H9 (cell line): Measurements from ENCODE around the gene ITPRIPL2. TPM values are rescaled to one million over a fixed set of nuclear protein-coding genes. Genes with fewer than 3 reads are reported as not detected.

ENCODE experiments used
- DNase-seq: peaks from one replicate; pipeline ENCODE4 v3.0.0-alpha.2; 2017
- H2AFZ ChIP-seq: one replicate; pipeline ENCODE4 v1.6.1; 2013; ENCODE audit warnings: mild to moderate bottlenecking, low read length, control low read depth, moderate library complexity
- H2AK5ac ChIP-seq: 2 replicates; pipeline ENCODE4 v1.6.1; 2013; ENCODE audit warnings: low read length, control low read depth, mixed read lengths; ENCODE audit not compliant: insufficient read length
- H2BK120ac ChIP-seq: one replicate; pipeline ENCODE4 v1.6.1; 2013; ENCODE audit warnings: low read depth, mild to moderate bottlenecking, low read length, control low read depth, inconsistent platforms; ENCODE audit not compliant: poor library complexity, severe bottlenecking
- H2BK12ac ChIP-seq: 2 replicates; pipeline ENCODE4 v1.6.1; 2013; ENCODE audit warnings: low read length, control low read depth, mixed read lengths, low read depth; ENCODE audit not compliant: insufficient read length
- H2BK15ac ChIP-seq: 2 replicates; pipeline ENCODE4 v1.6.1; 2013; ENCODE audit warnings: low read depth, low read length, control low read depth
- H2BK20ac ChIP-seq: one replicate; pipeline ENCODE4 v1.6.1; 2013; ENCODE audit warnings: low read depth, mild to moderate bottlenecking, low read length, control low read depth, inconsistent platforms; ENCODE audit not compliant: poor library complexity, severe bottlenecking
- H2BK5ac ChIP-seq: 2 replicates; pipeline ENCODE4 v1.6.1; 2013; ENCODE audit warnings: low read length, control low read depth, mixed read lengths; ENCODE audit not compliant: insufficient read length
- H3K14ac ChIP-seq: 2 replicates; pipeline ENCODE4 v1.6.1; 2013; ENCODE audit warnings: low read length, control low read depth; ENCODE audit not compliant: insufficient read depth
- H3K18ac ChIP-seq: 2 replicates; pipeline ENCODE4 v1.6.1; 2013; ENCODE audit warnings: low read depth, mild to moderate bottlenecking, mixed read lengths, low read length, control low read depth; ENCODE audit not compliant: insufficient read length
- H3K23ac ChIP-seq: 2 replicates; pipeline ENCODE4 v1.6.1; 2013; ENCODE audit warnings: low read length, control low read depth, mixed read lengths, low read depth; ENCODE audit not compliant: insufficient read length
- H3K23me2 ChIP-seq: 2 replicates; pipeline ENCODE4 v1.6.1; 2013; ENCODE audit warnings: low read depth, mild to moderate bottlenecking, mixed read lengths, low read length, control low read depth; ENCODE audit not compliant: insufficient read length, poor library complexity, severe bottlenecking
- H3K27ac ChIP-seq: 2 replicates; pipeline ENCODE4 v1.5.1; 2013; ENCODE audit warnings: low read length, control low read depth, mixed read lengths, low read depth; ENCODE audit not compliant: insufficient read length
- H3K27me3 ChIP-seq: 2 replicates; pipeline ENCODE4 v1.6.1; 2013; ENCODE audit warnings: low read length, control low read depth, inconsistent platforms; ENCODE audit not compliant: insufficient read depth
- H3K4ac ChIP-seq: 2 replicates; pipeline ENCODE4 v1.6.1; 2013; ENCODE audit warnings: low read depth, mild to moderate bottlenecking, control low read depth, inconsistent platforms, low read length, moderate library complexity
- H3K4me1 ChIP-seq: 2 replicates; pipeline ENCODE4 v1.6.1; 2013; ENCODE audit warnings: low read length, control low read depth, inconsistent platforms; ENCODE audit not compliant: insufficient read depth
- H3K4me2 ChIP-seq: 2 replicates; pipeline ENCODE4 v1.6.1; 2013; ENCODE audit warnings: low read length, control low read depth, mixed read lengths; ENCODE audit not compliant: insufficient read length, insufficient read depth
- H3K56ac ChIP-seq: 2 replicates; pipeline ENCODE4 v1.6.1; 2013; ENCODE audit warnings: low read depth, mild to moderate bottlenecking, mixed read lengths, low read length, control low read depth; ENCODE audit not compliant: insufficient read length
- H3K79me1 ChIP-seq: 2 replicates; pipeline ENCODE4 v1.6.1; 2013; ENCODE audit warnings: low read depth, mild to moderate bottlenecking, moderate library complexity, low read length, control low read depth, inconsistent platforms; ENCODE audit not compliant: insufficient read depth, poor library complexity, severe bottlenecking
- H3K79me2 ChIP-seq: 2 replicates; pipeline ENCODE4 v1.6.1; 2013; ENCODE audit warnings: low read length, control low read depth, inconsistent platforms; ENCODE audit not compliant: insufficient read depth
- H3K9ac ChIP-seq: 2 replicates; pipeline ENCODE4 v1.6.1; 2013; ENCODE audit warnings: low read length, control low read depth, mixed read lengths; ENCODE audit not compliant: insufficient read length; ENCODE audit errors: extremely low read depth
- H3K9me3 ChIP-seq: one replicate; pipeline ENCODE4 v1.6.1; 2013; ENCODE audit warnings: low read depth, low read length, inconsistent platforms; ENCODE audit not compliant: control insufficient read depth
- H3T11ph ChIP-seq: one replicate; pipeline ENCODE4 v1.6.1; 2013; ENCODE audit warnings: mild to moderate bottlenecking, low read length, control low read depth, inconsistent platforms
- H4K20me1 ChIP-seq: one replicate; pipeline ENCODE4 v1.6.1; 2013; ENCODE audit not compliant: control insufficient read depth, insufficient read length, insufficient read depth
- H4K5ac ChIP-seq: 2 replicates; pipeline ENCODE4 v1.6.1; 2013; ENCODE audit warnings: low read depth, mild to moderate bottlenecking, mixed read lengths, low read length, control low read depth; ENCODE audit not compliant: insufficient read length
- H4K8ac ChIP-seq: replicated peaks from 2 replicates; pipeline ENCODE4 v1.6.1; 2013; ENCODE audit warnings: low read length, control low read depth, mixed read lengths, low read depth; ENCODE audit not compliant: insufficient read length
- H4K91ac ChIP-seq: 2 replicates; pipeline ENCODE4 v1.6.1; 2013; ENCODE audit warnings: low read depth, mild to moderate bottlenecking, moderate library complexity, mixed read lengths, low read length, control low read depth; ENCODE audit not compliant: insufficient read length
- H3K27ac Mint-ChIP-seq, 3 experiments: 2 replicates in 2 of 3; 3 replicates in 1 of 3; pipeline ENCODE4 v1.8.0; 2020 to 2021; ENCODE audit warnings: mixed read lengths in 3 of 3, mild to moderate bottlenecking in 1 of 3, moderate library complexity in 1 of 3
- H3K27me3 Mint-ChIP-seq: 2 replicates; pipeline ENCODE4 v1.8.0; 2021; ENCODE audit warnings: low read depth, mild to moderate bottlenecking, moderate library complexity, mixed read lengths
- H3K36me3 Mint-ChIP-seq, 3 experiments: 2 replicates in 2 of 3; 3 replicates in 1 of 3; pipeline ENCODE4 v1.8.0; 2020 to 2021; ENCODE audit warnings: low read depth in 3 of 3, mixed read lengths in 3 of 3; ENCODE audit not compliant: insufficient read depth in 1 of 3
- H3K4me1 Mint-ChIP-seq, 2 experiments: 2 replicates each; pipeline ENCODE4 v1.8.0; 2020; ENCODE audit warnings: mixed read lengths in 2 of 2
- H3K4me3 Mint-ChIP-seq, 2 experiments: 2 replicates in 1 of 2; 3 replicates in 1 of 2; pipeline ENCODE4 v1.8.0; 2020 to 2021; ENCODE audit warnings: mild to moderate bottlenecking in 2 of 2, mixed read lengths in 2 of 2, moderate library complexity in 1 of 2
- H3K9me3 Mint-ChIP-seq, 2 experiments: 2 replicates in 1 of 2; 3 replicates in 1 of 2; pipeline ENCODE4 v1.8.0; 2020; ENCODE audit warnings: mild to moderate bottlenecking in 2 of 2, mixed read lengths in 2 of 2, moderate library complexity in 1 of 2
- CTCF ChIP-seq: fragments of 200-600 bp; sonication (generic); conservative IDR thresholded peaks from 3 replicates; pipeline ENCODE4 v1.8.0; 2021; ENCODE audit warnings: antibody characterized with exemption, mild to moderate bottlenecking
- WGBS: extraction: QIAGEN DNeasy Blood & Tissue Kit; methylation state at CpG from one replicate; pipeline ENCODE4 v1.1.7; 2013; ENCODE audit warnings: missing lambda C conversion rate, low lambda C conversion rate, mixed read lengths; ENCODE audit not compliant: insufficient read length; ENCODE audit errors: extremely low coverage; 5-methylcytosine and 5-hydroxymethylcytosine counted together
- total RNA-seq: library from RNA; stranded (reverse); gene quantifications from 2 replicates; pipeline ENCODE4 v1.2.1, GENCODE V29; 2021

Gene ITPRIPL2
- total RNA-seq, 1 experiment from 2014 or later, result 9.1 TPM

GRCh38 chr16:19143599-19143956 lies 29.8 kb downstream of the ITPRIPL2 start:
- H3K4me1 ChIP-seq, result no peaks in the 10 kb centered on the region; the same call in 1 of the 2 replicates
- H2BK20ac ChIP-seq, result no peak overlapping the region
- no peak overlapping the region for H3K27ac ChIP-seq
- no peak overlapping the region for H3T11ph ChIP-seq
- no peak overlapping the region for H3K4ac ChIP-seq
- H3K4me1 Mint-ChIP-seq, result peaks cover under 1% of the 10 kb centered on the region in 2 experiments
- H3K9me3 ChIP-seq, result no peaks in the 10 kb centered on the region
- H3K23me2 ChIP-seq, result no peaks in the 10 kb centered on the region
- H3K4me2 ChIP-seq, result no peak overlapping the region
- no peak overlapping the region for H3K14ac ChIP-seq
- H3K18ac ChIP-seq, result no peak overlapping the region
- no peak overlapping the region for H3K56ac ChIP-seq
- no peak overlapping the region for H2BK12ac ChIP-seq
- H4K20me1 ChIP-seq, result no peaks in the 10 kb centered on the region
- no peak overlapping the region for H4K8ac ChIP-seq
- H4K5ac ChIP-seq, result no peak overlapping the region
- TF ChIP-seq CTCF, result no peak
- H3K9me3 Mint-ChIP-seq, result peaks cover 6 to 9% of the 10 kb centered on the region in 2 experiments; a peak in 3 of 5 replicates
- H2AFZ ChIP-seq, result no peak overlapping the region
- DNase-seq, result no peak
- WGBS, result no CpG with 5 or more reads among the region's 9 CpGs
- H3K79me2 ChIP-seq, result no peaks in the 10 kb centered on the region
- no peak overlapping the region for H2BK120ac ChIP-seq
- peaks cover 0 to 2% (median 0%) of the 10 kb centered on the region in 3 experiments; a peak in 1 of 7 replicates for H3K36me3 Mint-ChIP-seq
- no peak overlapping the region for H2BK15ac ChIP-seq
- H3K79me1 ChIP-seq, result no peaks in the 10 kb centered on the region
- peaks cover 8% of the 10 kb centered on the region for H3K27me3 Mint-ChIP-seq
- no peak overlapping the region for H3K23ac ChIP-seq
- H3K27me3 ChIP-seq, result no peaks in the 10 kb centered on the region
- no peak overlapping the region for H2AK5ac ChIP-seq
- H3K4me3 Mint-ChIP-seq, result no peak overlapping the region
- no peak overlapping the region for H3K9ac ChIP-seq
- no peak overlapping the region for H4K91ac ChIP-seq
- no peak overlapping the region for H2BK5ac ChIP-seq
- H3K27ac Mint-ChIP-seq, result no peak overlapping the region
